Gastroesophageal sphincter (tissue), 3 donors: ENCODE results near the gene KIZ.

Source experiments
- POLR2A ChIP-seq, 2 donors: fragments of 450-650 bp; IDR thresholded peaks; one replicate each; pipeline ENCODE4 v1.6.1; 2017; ENCODE audit warnings: antibody characterized with exemption in 2 of 2, mild to moderate bottlenecking in 2 of 2, moderate library complexity in 1 of 2
- POLR2AphosphoS5 ChIP-seq: sonication (generic); formaldehyde crosslinking; IDR thresholded peaks from one replicate; pipeline ENCODE4 v1.6.1; 2017; ENCODE audit warnings: antibody characterized with exemption
- TF ChIP-seq, protein P1 (sequence below), 4 experiments: fragments of 200-600 bp in 2 of 4; fragments of 450-650 bp in 2 of 4; sonication (generic) in 1 of 4; IDR thresholded peaks; one replicate each; pipeline ENCODE4 v1.5.1; 2017 to 2019; ENCODE audit warnings: antibody characterized with exemption in 4 of 4, mild to moderate bottlenecking in 2 of 4, moderate library complexity in 2 of 4

DNA sequence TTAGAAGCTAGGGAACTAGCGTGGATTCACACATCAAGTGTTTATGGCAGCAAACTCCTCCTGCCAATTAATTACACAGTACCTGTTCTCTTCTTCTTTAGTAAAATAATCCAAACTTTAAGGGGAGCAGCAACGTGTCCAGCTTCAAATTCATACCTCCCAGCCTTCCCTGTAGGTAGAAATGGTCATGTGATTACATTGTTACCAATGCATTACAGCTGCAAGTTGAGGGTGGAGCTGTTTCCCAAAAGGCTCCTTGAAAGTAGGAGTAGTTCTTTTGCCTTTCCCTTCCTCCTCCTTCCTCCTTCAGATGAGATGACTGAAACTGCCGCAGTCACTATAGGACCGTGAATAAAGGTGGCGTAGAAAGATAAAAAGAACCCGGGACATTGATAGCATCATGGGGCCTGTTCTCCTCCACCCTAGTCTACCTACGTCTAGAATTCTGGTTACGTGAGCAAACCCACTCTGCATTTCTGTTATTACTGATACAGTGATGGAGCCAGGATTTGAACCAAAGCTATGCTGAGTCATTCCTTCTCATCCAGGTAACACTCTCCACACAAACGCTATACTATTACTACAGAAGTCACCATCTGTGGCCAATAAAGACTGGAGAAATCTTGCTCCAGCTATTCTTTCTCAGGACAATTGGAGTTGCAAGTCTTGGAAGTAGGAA, 37.9 kb upstream of the KIZ start:
- no peak for TF ChIP-seq POLR2AphosphoS5
- TF ChIP-seq, protein P1, sequence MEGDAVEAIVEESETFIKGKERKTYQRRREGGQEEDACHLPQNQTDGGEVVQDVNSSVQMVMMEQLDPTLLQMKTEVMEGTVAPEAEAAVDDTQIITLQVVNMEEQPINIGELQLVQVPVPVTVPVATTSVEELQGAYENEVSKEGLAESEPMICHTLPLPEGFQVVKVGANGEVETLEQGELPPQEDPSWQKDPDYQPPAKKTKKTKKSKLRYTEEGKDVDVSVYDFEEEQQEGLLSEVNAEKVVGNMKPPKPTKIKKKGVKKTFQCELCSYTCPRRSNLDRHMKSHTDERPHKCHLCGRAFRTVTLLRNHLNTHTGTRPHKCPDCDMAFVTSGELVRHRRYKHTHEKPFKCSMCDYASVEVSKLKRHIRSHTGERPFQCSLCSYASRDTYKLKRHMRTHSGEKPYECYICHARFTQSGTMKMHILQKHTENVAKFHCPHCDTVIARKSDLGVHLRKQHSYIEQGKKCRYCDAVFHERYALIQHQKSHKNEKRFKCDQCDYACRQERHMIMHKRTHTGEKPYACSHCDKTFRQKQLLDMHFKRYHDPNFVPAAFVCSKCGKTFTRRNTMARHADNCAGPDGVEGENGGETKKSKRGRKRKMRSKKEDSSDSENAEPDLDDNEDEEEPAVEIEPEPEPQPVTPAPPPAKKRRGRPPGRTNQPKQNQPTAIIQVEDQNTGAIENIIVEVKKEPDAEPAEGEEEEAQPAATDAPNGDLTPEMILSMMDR (IDR thresholded peaks at IDR 0.05) = no peak
- TF ChIP-seq POLR2A (IDR thresholded peaks at IDR 0.05) = no peak
